ENCODE measurements around the gene GPS1. TPM values are rescaled to one million over a fixed set of nuclear protein-coding genes. Genes with fewer than 3 reads are reported as not detected.

Gene GPS1
- total RNA-seq, 6 donors from 2014 or later: 55.2 to 147 (median 108) TPM

DNA sequence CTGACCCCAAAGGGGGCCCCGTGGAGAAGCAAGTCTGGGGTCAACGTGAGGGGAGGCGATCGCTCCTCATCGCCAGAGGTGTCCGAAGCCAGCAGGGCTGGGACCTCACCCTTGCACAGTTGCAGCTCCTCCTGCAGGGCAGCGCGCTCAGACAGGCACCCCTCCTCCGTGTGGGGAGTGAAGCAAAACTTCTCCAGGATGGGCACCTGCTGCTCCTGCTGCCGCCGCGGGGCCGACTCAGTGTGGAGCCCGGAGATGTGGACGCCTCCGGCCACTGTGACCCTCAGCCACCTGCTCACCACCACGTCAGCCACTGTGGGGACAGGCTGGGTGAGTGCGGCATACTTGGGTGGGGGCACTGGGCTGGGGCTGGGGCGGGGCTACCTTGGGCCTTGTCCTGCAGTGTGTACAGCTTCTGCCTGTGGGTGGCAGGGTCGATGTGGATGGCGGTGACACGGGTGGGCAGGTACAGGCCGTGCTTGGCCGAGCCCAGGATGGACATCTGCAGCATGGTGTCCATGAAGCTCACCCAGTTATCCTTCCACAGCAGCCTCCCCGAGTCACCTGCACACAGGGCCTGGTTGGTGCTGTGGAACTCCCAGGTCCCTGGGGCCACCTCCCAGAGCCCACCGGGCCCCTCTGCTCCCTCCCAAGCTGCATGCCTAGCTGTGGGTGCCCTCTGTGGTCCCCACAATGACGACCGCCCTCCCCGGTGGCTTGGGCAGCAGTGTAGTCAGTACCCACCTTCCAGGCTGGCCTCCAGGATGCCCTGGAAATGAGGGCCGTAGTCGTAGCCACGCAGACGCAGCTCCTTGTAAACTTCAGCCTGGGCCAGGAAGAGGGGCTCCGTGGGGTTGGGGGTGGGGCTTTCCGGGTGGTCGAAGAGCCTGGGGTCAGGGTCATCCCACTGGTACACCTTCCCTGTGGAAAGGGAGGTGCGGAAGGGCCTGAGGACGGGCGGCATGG, 35.5 kb downstream of the GPS1 start:
- no peaks in the 10 kb centered on the region for H3K9me3 ChIP-seq
- H3K27me3 ChIP-seq: no peaks in the 10 kb centered on the region
- H3K4me3 ChIP-seq: no peak overlapping the region
- DNase-seq: peak in 1 of 2 donors; percentile 81
- WGBS, 2 donors: 89 to 95% methylated on average over 11 to 35 of the region's 39 CpGs
- H3K4me1 ChIP-seq: peaks cover 0 to 6% (median 2%) of the 10 kb centered on the region in 4 donors
- peaks cover 92 to 100% (median 100%) of the 10 kb centered on the region in 4 donors for H3K36me3 ChIP-seq
- H3K27ac ChIP-seq: no peak overlapping the region
- TF ChIP-seq, protein P1, sequence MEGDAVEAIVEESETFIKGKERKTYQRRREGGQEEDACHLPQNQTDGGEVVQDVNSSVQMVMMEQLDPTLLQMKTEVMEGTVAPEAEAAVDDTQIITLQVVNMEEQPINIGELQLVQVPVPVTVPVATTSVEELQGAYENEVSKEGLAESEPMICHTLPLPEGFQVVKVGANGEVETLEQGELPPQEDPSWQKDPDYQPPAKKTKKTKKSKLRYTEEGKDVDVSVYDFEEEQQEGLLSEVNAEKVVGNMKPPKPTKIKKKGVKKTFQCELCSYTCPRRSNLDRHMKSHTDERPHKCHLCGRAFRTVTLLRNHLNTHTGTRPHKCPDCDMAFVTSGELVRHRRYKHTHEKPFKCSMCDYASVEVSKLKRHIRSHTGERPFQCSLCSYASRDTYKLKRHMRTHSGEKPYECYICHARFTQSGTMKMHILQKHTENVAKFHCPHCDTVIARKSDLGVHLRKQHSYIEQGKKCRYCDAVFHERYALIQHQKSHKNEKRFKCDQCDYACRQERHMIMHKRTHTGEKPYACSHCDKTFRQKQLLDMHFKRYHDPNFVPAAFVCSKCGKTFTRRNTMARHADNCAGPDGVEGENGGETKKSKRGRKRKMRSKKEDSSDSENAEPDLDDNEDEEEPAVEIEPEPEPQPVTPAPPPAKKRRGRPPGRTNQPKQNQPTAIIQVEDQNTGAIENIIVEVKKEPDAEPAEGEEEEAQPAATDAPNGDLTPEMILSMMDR (IDR thresholded peaks at IDR 0.05): no peak
- TF ChIP-seq POLR2AphosphoS5 (IDR thresholded peaks at IDR 0.05): no peak
- TF ChIP-seq EP300 (IDR thresholded peaks at IDR 0.05): no peak
- no peak for TF ChIP-seq POLR2A (IDR thresholded peaks at IDR 0.05)
- ATAC-seq (ENCODE audit: low FRiP score in 2 of 2): no peak

DNA sequence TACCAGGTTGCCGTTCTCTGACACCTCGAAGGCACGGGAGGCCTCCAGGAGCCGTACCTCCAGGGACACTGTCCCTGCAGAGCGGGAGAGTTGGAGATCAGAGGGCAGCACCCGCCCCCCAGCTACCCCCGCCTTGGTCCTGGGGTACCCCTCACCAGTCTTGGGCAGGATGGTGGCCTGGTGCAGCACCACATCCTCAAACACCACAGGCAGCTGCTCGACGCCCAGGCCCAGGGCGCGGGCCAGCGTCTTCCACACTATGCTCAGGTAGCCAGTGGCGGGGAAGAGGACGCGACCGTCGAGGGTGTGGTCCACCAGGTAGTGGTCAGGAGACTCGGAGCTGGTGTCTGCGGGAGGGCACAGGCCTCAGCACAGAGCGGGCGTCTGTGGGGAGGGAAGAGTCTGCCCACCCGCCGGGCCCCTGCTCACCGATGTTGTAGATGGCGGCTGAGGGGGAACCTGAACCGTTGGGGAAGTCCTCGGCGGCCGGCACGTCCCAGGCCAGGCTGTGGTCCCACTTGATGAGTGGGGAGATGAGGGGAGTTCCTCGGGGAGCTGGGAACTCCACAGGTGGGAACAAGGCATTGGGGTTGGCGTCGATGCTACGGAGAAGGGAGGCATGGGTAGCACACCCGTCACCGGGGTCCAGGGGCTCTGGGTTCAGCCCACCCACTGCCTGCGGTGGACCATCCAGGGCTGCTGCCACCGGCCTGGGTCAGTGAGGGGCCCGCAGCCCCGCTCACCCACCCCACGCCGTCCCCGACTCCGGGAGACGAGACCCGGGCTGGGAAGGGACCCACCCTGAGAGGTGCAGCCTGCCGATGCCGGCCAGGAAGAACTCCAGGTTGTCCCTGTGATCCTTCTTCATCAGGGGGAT, 36.5 kb downstream of the GPS1 start:
- no peak for TF ChIP-seq POLR2AphosphoS5 (IDR thresholded peaks at IDR 0.05)
- TF ChIP-seq POLR2A (IDR thresholded peaks at IDR 0.05): no peak
- TF ChIP-seq EP300 (IDR thresholded peaks at IDR 0.05): no peak
- TF ChIP-seq, protein P1 (IDR thresholded peaks at IDR 0.05): no peak
- peaks cover 0 to 9% (median 4%) of the 10 kb centered on the region in 4 donors for H3K4me1 ChIP-seq
- ATAC-seq (ENCODE audit: low FRiP score in 2 of 2): no peak
- H3K27me3 ChIP-seq: no peaks in the 10 kb centered on the region
- H3K27ac ChIP-seq: no peak overlapping the region
- no peak overlapping the region for H3K4me3 ChIP-seq
- peak in 1 of 2 donors; percentile 79 for DNase-seq
- 94 to 95% methylated on average over 23 to 36 of the region's 48 CpGs for WGBS, 2 donors
- H3K9me3 ChIP-seq: no peaks in the 10 kb centered on the region
- H3K36me3 ChIP-seq: peaks cover 90 to 100% (median 100%) of the 10 kb centered on the region in 4 donors

DNA sequence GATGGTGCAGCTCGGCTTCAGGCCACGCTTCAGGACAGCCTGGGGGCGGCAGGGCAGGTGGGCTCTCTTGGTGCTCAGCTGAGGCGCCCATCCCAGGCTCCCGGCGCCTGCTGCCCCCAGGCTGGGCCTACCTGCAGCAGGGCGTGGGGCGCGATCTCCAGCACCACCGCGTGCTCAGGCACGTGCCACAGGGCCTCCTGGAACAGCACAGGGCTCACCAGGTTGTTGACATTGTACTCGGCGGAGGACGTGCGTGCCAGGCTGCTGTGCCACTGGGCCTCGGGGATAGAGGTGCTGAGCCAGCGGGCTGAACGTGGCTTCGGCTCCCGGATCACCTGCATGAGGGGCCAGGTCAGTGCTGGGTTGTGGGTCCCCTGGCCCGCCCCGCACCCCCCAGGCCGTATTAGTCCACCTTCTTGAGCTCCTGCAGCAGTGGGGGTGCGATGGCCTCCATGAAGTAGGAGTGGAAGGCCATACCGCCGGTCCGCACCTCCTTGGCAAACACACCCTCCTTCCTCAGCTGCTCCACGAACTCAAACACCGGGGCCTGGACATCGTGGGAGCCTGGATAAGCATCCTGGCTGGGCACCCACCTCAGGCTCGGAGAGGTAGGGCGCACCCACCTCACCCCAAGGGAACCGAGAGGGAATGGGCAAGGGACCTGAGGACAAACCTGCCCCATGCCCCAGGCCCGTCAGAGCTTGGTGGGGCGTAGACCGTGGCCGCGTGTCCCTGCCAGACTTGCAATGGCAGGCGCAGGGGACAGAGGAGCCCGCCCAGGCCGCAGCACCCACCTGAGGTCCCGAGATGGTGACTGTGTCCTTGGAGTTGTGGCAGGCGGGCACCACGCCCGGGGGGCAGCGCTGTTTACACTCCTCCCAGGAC, 37.4 kb downstream of the GPS1 start:
- TF ChIP-seq, protein P1 (IDR thresholded peaks at IDR 0.05): no peak
- ATAC-seq (ENCODE audit: low FRiP score in 2 of 2) (no peak), DNase-seq (peak in 1 of 2 donors; percentile 86)
- Histone ChIP-seq H3K27me3 (no peaks in the 10 kb centered on the region), H3K4me3 (no peak overlapping the region), H3K27ac (no peak overlapping the region), H3K9me3 (no peaks in the 10 kb centered on the region), H3K4me1 (peaks cover 0 to 18% (median 5%) of the 10 kb centered on the region in 4 donors), H3K36me3 (peaks cover 89 to 100% (median 100%) of the 10 kb centered on the region in 4 donors)
- 94 to 95% methylated on average over 18 to 33 of the region's 47 CpGs for WGBS, 2 donors

DNA sequence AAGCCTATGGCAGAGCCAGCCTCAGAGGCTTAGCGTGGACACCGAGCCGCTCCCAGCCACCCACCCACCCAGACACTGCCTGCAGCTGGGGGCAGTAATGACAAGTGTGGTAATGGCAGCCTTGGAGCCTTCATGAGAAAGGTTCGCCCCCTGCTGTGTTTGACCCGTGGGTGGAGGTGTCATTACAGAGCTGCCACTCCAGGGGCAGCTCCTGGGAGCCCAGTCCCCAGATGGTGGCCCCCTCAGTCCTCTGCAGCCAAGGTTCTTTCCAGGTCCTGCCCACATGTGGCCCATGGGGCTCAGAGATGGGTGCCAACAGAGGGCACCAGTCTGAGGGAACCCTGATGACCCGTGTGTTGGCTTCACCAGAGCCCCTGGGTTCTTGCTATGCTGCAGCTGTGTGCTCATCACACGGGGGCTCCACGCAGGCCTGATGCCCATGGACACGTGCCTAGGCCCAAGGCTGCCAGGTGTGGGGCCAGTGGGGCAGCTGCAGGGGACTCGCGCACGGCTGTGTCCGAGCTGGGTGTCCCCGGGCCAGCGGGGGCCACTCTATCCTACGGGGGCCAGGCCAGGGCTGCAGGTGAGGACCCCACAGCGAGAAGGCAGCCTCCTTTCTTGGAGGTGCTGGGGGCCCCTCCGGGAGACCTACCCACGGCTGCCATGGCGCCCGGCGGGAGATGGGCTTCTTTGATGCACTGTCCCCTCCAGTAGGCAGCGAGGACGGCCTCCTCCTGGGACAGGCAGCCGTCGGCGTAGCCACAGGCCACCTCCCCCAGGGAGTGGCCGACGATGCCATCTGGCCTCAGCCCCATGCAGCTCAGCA, 38.2 kb downstream of the GPS1 start:
- peaks cover 0 to 24% (median 7%) of the 10 kb centered on the region in 4 donors for H3K4me1 ChIP-seq
- DNase-seq (peak in 1 of 2 donors; percentile 81), ATAC-seq (ENCODE audit: low FRiP score in 2 of 2) (no peak)
- peaks cover 81 to 100% (median 99%) of the 10 kb centered on the region in 4 donors for H3K36me3 ChIP-seq
- H3K9me3 ChIP-seq: no peaks in the 10 kb centered on the region
- WGBS, 2 donors: 93 to 96% methylated on average over 4 to 28 of the region's 29 CpGs
- no peak overlapping the region for H3K27ac ChIP-seq
- TF ChIP-seq POLR2A (IDR thresholded peaks at IDR 0.05) (peak in 1 of 4 donors; percentile 9), EP300 (IDR thresholded peaks at IDR 0.05) (no peak), POLR2AphosphoS5 (IDR thresholded peaks at IDR 0.05) (no peak)
- TF ChIP-seq, protein P1 (IDR thresholded peaks at IDR 0.05): no peak
- H3K4me3 ChIP-seq: no peak overlapping the region
- H3K27me3 ChIP-seq: no peaks in the 10 kb centered on the region
